ENCODE data around the gene C2orf49. TPM values are rescaled to one million over a fixed set of nuclear protein-coding genes. Genes with fewer than 3 reads are reported as not detected.

C2orf49 gene
- total and polyA plus RNA-seq, 2 of the 8 experiments (the other 6 are each of a cell fraction or from before 2014, with no cell fraction given), result 5.6 to 19.9 TPM

Other genes with a start within 250 kb of the C2orf49 start
- gene GPR45, start 95.8 kb upstream of the C2orf49 start, total RNA-seq (2021; fragmentation: NEBNext Ultra II Directional; extraction: Animal tissue kit (Norgen Biotek cat#: 25700)), result not detected in 2 replicates
- gene GPR45, start 95.8 kb upstream of the C2orf49 start, polyA plus RNA-seq (2011; rRNA removed), result 0.21 TPM in 1 of 2 replicates, not detected in the other
- gene TGFBRAP1, start 7.8 kb upstream of the C2orf49 start, total RNA-seq (2021; fragmentation: NEBNext Ultra II Directional; extraction: Animal tissue kit (Norgen Biotek cat#: 25700)), result 20.2 and 21.9 TPM in 2 replicates
- 11.2 and 11.7 TPM in 2 replicates for gene TGFBRAP1, start 7.8 kb upstream of the C2orf49 start, polyA plus RNA-seq (2011; rRNA removed)
- gene FHL2, start 61.5 kb downstream of the C2orf49 start, total RNA-seq (2021; fragmentation: NEBNext Ultra II Directional; extraction: Animal tissue kit (Norgen Biotek cat#: 25700)), result 33.2 and 33.4 TPM in 2 replicates
- 51.0 and 64.3 TPM in 2 replicates for gene FHL2, start 61.5 kb downstream of the C2orf49 start, polyA plus RNA-seq (2011; rRNA removed)

Measured in H1 (cell line).